NCI-H748 (cell line): Measurements from ENCODE around the gene WWC1.

ENCODE experiments used
- DNase-seq: peaks from one replicate; lab custom pipeline; 2025; ENCODE audit not compliant: unreplicated experiment; lab: John Stamatoyannopoulos, UW

Gene WWC1

DNA sequence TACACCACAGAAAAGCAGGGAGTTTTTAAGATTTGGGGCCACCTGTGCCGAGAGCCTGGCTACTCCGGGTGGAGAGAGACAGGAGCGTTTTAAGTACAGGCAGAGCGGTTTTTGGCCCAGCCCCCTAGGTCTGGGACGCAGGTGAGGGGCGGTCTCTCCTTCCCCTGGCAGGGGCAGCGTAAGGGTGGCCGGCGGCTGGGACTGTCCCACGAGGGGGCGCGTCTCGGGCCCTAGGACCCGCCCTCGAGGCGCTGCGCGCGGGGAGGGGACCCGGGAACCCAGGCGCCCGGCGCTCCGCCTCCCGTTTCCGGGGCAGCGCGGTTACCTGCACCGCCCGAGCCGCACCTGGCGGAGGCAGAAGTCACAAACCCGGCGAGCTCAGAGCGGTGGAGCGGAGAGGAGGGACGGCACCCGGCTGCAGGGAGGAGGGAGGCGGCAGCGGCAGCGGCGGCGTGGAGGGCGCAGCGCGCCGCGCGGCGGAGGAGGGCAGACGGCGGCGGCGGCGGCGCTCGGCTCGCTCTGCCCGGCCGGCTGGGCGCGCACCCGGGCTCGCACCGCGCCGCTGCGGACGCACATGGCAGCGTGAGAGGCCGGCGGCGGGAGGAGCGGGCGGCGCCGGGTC is at the start of gene WWC1:
WWC1 (plus strand) TSS at position 304 of the 622 bp plus-strand sequence. CDS start 508 bp downstream, outside the sequence.
- peak; percentile 93 for DNase-seq

DNA sequence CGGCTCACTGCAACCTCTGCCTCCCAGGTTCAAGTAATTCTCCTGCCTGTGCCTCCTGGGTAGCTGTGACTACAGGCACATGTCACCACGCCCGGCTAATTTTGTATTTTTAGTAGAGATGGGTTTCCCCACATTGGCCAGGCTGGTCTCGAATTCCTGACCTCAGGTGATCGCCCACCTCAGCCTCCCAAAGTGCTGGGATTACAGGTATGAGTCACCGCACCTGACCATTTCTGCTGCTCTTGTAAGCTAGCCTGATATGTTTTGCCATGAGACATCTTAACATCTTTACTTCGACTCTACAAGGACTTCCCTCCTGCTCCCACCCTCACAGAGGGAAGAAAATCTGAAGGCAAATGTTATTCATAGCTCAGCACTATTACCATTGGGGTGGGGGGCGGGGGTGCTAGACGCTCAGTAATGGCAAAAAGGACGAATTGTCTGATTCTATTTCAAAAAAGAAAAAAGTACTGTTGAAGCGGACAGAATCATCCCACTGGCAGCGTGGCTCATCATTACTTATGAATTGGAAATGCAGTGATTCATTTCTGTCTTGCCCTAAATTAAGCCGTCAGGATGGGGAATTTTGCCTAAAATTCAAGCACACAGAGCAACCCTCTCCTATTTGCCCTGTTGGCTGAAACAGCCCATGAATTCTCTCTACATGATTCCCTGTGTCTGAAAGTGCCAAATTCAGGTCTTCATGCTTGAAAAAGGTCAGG is 46.4 kb upstream of the WWC1 start:
- DNase-seq, result no peak

DNA sequence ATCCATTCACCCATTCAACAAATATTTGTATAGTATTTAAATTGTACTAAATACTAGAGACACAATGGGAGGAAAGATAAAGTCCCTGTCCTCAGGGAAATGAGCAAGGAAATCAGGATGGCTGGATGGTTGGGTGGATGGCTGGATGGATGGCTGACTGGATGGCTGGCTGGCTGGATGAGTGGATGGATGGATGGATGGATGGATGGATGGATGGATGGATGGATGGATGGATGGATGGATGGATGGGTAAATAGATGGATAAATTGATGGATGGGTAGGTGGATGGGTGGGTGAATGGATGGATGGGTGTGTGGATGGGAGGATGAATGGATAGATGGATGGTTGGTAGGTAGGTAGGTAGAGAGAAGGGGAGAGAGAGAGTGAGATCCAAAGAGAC is 41.5 kb upstream of the WWC1 start:
- no peak for DNase-seq

DNA sequence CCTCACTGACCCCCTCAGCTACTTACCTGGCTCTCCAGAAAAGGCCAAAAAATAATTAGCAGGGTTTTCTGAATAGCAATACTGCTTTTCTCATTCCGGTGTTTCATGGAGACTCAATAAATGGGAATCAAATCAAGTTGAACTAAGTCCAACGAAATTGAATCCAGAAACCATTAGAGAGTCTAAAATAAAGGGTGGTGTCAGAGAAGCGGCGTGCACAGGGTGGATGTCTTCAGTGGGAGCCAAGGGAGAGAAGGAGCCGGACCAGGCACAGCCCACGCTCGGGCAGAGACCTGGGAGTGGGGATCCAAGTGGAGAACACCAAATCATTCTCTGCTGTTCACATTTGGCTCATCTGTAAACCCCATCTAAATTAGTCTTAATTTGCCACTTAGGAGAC is 40.2 kb upstream of the WWC1 start:
- DNase-seq, result no peak

DNA sequence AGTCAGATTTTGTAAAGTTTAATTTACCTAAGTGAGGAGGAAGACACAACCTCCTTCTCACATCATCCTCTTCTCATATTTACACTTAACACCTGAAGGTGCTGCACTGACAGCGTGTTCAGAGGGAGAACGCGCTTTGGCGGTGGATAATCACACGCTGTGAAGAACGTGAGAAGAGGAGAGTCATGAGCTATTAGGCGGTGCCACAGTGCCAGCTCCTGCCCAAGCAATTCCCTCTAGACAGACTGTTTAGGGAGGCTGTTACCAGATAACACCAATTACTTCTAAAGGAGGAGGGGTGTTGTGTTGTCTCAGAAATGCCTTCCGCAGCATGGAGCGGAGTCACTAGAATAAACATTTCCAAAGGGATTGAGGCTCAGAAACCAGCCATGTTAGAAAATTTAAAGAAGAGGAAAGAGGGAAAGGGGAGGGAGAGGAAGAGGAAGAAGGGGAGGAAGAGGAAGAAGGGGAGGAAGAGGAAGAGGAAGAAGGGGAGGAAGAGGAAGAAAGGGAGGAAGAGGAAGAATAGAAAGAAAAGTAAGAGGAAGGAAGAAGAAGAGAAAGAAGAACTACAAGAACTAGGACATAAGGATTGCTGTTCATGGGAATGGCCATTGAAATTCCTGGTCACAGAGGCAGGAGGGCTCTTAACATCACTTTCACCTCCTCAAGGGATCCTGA is 37.3 kb upstream of the WWC1 start:
- DNase-seq, result peak; percentile 11

DNA sequence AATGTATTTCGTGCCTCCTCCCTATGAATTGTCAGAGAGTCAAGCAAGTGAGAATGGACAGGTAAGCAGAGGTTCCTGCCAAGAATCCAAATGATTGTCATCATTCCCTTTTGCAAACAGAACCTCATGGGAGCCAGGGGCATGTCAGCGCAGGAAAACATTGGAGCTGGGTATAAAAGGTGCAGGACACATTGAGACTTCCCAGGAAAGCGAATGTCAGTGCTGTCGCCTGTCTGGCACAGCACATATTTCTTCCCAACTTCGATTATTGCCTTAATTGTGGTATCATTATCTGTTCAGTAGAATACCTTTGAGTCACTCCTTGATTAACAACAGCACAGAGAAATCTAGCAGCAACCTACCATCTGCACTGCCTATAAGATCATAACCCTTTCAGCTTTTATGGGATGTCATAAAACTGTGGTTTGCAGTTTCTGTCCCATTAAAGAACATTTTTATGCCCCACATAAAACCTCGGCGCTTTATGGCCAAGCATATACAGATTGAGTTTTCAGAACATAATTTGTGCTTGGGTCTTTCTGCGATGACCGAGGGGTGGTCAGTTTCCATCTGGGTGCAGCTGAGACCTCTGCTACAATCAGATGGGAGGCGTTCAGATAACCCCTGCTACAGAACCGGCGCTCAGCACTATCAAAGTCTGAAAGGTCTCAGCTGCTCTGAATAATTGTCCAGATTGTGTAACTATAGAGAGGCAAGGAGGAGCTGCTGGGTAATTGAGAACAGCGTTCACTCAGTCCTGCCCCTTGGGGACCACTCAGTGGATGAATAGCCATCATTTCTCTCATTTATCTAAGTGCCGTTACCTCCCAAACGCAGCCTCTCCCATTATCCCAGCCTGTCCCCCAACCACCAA is 30.9 kb upstream of the WWC1 start:
- no peak for DNase-seq

DNA sequence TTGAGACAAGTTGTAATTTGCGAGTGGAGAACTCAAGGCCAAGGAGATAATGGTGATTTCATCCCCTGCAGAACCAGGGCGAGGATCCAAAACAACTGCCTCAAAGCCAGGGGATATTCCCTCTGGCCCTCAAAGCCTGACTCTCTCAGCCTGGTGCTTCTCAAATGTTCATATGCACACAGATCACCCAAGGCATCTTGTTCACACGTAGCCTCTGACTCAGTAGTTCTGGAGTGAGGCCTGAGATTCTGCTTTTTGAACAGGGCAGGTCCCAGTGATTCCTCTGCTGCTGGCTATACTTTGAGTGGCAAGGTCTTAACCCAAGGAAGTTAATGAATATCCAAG is 30.2 kb upstream of the WWC1 start:
- DNase-seq, result no peak

DNA sequence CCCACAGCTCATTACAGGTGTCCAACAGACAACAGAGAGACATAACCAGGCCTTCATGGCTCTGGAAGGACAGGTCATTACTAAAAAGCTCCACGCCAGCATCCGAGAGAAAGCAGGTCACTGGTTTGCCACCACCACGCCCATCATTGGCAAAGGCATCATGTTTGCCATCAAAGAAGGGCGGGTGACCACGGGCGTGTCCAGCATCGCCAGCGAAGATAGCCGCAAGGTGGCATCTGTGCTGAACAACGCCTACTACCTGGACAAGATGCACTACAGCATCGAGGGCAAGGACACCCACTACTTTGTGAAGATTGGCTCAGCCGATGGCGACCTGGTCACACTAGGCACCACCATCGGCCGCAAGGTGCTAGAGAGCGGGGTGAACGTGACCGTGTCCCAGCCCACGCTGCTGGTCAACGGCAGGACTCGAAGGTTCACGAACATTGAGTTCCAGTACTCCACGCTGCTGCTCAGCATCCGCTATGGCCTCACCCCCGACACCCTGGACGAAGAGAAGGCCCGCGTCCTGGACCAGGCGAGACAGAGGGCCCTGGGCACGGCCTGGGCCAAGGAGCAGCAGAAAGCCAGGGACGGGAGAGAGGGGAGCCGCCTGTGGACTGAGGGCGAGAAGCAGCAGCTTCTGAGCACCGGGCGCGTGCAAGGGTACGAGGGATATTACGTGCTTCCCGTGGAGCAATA is 29.3 kb upstream of the WWC1 start:
- DNase-seq, result no peak

DNA sequence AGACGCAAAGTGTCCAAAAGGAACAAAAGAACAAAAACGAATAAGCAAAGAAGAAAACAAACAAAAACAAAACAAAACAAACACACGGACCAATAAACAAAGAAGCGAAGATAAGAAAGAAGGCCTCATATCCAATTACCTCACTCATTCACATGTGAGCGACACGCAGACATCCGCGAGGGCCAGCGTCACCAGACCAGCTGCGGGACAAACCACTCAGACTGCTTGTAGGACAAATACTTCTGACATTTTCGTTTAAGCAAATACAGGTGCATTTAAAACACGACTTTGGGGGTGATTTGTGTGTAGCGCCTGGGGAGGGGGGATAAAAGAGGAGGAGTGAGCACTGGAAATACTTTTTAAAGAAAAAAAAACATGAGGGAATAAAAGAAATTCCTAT is 28.3 kb upstream of the WWC1 start:
- peak; percentile 23 for DNase-seq

DNA sequence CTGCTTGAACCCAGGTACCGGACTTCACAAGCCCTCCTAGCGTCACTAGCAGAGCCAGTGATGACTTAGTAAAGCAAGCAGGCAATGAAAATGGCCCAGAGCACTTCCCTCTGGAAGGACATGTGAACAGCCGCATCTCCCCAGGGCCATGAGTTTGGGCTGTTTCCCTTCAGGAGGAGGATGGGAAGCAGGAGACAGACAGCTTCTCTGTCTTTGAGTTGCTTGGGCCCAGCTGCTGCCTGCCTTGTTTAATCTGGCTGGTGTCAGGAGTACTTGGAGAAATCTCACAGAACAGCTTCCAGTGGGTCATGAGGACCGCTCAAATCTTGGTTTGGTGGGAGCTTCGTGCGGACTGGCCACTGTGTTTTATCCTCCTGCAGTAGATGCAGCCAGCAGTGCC is 25.4 kb upstream of the WWC1 start:
- no peak for DNase-seq

DNA sequence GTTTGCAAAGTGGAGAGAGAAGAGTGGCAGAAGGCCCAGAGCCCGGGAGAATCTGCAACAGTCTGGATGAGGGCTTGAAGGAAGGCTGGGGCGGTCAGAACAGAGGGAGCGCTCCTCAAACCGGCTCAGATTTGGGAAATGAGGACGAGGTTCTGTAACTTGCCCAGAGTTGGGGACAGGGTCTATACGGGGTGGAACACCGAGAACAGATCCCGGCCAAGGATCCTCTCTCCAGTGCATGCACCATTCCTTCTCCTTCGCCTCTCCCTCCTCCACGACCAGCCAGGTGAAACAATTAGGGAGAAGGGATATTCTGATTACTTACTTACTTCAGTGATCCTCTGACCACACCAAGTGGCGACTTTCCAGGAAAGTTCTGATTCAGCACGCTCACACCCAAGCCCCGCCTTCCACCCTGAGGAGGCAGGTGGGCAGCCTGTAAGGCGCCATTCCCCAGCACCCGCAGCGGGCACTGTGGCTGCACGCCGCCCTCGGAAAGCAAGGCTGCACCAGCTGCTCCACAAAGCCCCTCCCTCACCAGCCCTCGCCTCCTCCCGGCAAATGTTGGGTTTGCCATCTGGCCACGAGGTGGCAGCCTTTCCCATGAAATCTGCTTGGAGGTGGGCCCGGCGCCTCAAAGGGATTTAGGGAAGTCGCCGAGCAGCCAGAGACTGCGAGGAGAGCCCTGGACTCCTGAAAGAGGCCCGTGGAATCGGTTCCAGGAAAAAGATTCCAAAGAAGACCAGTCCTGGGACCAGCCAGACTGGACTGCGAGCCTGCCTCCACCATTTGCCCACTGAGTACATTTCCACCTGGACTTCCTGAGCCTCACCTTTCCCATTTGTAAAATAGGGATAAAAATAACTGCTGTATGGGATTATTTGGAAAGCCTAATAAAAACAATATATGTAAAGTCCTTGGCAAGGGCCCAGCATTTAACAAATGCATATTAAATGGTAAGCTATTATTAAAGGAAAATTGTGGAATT is 22.2 kb upstream of the WWC1 start:
- peak; percentile 92 for DNase-seq

DNA sequence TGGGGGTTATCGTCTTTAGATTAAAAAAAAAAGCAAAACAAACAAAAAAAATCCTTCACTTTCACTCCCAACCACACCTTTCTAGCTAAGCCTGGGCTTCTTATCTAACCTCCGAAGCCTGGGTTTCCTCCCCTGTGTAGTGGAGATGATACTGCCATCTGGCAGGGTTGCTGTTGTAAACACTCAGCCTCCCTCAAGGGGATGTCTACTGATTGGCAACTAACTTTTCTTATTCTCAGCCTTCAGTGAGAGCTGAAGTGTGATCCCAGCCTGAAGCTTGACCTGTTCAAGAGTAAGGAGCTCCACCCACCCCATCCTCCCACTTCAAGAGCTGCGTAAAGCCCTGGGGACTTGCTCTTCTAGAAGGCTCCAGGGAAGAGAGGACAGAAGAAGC is 21.5 kb upstream of the WWC1 start:
- peak; percentile 26 for DNase-seq

DNA sequence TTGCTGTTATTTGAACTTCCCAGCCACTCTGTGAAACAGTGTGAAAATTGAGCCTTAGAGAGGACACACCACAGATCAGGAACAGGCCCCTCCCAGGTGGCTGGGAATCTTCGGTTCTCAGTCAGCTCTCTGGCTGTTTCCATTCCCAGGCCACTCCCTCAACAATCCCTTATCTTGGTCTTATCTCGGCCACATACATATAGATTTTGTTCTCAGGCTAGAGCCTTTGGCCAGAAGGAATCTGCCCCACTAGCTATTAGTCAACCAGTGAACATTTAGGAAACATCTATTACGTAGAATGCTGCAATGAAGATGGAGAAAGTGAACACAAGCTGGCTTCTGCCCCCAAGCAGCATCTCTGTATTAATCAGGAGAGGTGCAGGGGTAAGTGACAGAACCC is 21.0 kb upstream of the WWC1 start:
- no peak for DNase-seq

DNA sequence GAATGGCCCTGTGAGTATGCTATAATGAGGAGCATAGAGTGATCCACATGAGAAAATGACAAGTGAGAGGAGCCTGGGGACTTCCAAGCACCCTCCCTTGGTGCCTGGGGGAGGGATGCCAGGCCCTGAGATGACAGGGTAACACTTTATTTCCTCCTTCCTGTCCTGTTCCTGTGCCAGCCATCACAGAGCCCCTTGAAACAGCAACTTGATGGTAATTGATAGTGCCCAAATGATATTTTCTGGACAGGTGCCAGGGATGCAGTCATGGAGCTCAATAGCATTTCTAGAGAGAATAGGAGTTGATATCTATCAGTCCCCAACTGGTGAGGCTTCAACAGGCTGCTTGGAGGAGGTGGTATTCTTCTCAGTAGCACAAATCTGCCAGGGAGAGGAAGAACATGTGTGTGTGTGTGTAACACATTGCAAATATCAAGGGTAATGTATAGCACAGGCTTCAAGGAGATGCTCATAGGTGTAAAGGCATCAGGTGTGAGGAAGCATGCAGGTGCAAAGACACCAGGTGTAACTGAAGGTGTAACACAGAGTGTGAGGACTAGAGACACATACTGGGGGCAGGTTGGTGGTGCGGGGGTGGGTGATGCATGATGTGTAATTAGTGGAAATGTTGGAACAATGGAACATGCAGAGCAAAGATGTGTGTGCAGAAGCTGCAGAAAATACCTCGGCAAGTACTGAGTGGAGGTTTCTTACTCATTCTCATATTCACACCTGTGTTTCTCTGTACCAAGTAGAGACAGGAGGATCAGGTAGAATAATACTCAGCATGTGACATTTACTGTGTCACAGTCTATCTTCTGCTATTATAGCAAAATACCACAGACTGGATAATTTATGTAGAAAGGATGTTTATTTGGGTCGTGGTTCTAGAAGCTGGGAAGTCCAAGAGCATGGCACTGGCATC is 18.1 kb upstream of the WWC1 start:
- DNase-seq, result peak; percentile 51

DNA sequence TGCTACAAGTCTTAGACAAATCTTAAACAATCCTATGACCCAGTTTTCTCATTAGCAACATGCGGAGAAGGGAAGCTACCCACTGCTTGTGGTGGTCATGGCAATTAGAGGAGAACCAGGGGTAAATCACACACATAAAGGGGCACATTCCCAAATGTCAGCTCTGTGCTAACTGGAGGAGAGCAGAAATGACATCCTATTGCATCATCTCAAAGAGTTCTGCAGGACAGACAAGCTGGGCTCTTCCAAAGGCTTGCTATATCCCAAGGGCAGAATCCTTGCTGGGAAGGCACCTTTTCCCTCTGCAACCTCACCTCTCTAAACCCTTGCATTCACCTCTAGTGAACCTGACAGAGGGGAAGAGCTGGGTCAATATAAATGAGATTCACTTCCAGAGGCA is 17.0 kb upstream of the WWC1 start:
- DNase-seq, result no peak

DNA sequence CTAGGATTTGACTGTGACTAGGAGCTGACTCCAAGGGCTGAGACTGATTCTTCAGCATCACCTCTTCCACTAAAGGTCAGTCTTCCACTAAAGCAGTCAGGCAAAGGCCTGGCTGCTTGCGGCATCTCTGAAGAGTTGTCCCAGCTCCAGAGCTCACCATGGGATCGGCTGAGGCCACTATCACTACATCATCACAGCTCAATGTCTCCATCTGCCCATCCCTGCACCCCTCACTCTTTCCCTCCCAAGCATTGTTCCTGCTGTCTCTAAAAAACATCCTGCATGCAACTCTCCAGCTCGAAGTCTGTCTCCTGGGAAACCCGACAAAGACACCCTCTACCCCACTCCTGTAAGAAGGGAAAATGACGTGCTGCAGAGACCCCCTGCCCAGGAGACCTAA is 15.5 kb upstream of the WWC1 start:
- DNase-seq, result no peak

DNA sequence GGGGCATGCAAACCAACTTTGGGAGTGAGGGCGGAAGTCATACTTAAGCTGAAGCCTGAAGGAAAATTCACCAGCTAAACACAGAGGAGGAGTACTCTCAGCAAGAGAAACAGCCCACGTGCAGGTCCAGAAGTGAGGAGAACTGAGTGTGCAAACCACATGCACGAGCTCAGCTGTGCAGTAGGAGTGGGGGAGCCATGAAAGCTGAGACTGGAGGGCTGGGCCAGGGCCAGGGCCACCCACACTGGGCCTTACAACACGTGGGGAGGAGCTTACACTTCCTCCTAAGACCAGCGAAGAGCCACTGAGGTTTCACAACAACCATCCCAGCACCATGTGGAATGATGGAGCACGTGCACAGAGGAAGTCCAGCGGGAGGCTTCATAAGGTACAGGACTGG is 9.3 kb upstream of the WWC1 start:
- no peak for DNase-seq

DNA sequence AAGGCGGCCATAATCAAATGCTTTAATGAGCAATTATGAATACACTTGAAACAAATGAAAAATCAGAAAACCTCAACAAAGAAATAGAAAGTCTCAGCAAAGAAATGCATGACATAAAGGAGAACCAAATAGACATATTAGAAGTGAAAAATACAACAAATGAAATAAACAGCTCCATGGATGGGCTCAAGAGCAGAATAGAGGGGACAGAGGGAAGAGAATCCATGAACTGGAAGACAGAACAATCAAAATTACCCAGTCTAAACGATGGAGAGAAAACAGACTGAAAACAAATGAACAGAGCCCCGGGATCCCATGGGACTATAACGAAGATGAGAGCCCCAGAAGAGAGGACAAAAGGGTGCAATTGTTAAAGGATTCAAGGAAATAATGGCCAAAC is 6.6 kb upstream of the WWC1 start:
- no peak for DNase-seq

DNA sequence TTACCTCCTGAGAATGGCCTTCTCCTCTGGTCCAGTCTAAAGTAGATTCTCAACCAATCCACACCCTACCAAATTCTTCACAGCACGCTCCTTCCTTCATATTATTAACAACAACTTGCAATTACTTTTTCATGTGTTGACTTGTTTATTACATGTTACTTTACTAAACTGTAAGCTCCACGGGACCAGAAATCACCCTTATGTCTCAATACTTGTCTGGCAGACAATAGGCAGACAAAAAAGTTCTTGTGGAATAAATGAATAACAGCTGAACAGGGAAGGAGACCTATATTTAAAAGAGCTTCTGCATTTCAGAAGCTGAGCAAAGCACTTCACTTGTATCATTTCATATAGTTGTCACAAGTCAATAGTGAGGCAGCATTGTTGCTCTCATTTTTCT is 5.7 kb upstream of the WWC1 start:
- no peak for DNase-seq
